B cell (primary cell): Measurements from ENCODE around the gene PHLDB2. TPM values are rescaled to one million over a fixed set of nuclear protein-coding genes. Genes with fewer than 3 reads are reported as not detected.

Source experiments
- ATAC-seq: fragments of 200-7000 bp; cut with Tn5 transposase; one replicate; pipeline ENCODE4 v1.10.0; 2021; ENCODE audit warnings: low read depth, mild to moderate bottlenecking, moderate number of reproducible peaks, moderate library complexity
- CTCF ChIA-PET: fragments of 350-600 bp; sonication (Branson Sonifier 250); formaldehyde crosslinking; loops from one replicate; lab custom pipeline; 2021; ENCODE audit warnings: antibody characterized with exemption, inconsistent platforms; lab: Charles Lee
- POLR2A ChIA-PET: fragments of 350-600 bp; sonication (Branson Sonifier 250); formaldehyde crosslinking; loops from one replicate; lab custom pipeline; 2021; ENCODE audit warnings: antibody characterized with exemption; lab: Charles Lee
- DNase-seq: peaks from one replicate; pipeline ENCODE4 v3.0.0; 2013
- H2AFZ ChIP-seq: 2 replicates; pipeline ENCODE4 v1.6.1; 2012; ENCODE audit warnings: mild to moderate bottlenecking, low read depth, low read length; ENCODE audit not compliant: insufficient read depth, poor library complexity, severe bottlenecking
- H3K27ac ChIP-seq, 2 donors: 1 replicate in 1 of 2; 2 replicates in 1 of 2; pipeline ENCODE4 v1.5.1; 2012 to 2013; ENCODE audit warnings: low read length in 2 of 2, mild to moderate bottlenecking in 2 of 2, moderate library complexity in 1 of 2
- H3K27me3 ChIP-seq, 4 experiments: fragments of 200-600 bp in 1 of 4; sonication (generic) in 1 of 4; replicated peaks in 1 of 4; 1 replicate in 2 of 4; 2 replicates in 2 of 4; pipeline versions ENCODE4 v1.6.1 to v1.7.0; 2013 to 2016; ENCODE audit warnings: low read length in 3 of 4, mild to moderate bottlenecking in 2 of 4, mixed read lengths in 1 of 4, moderate library complexity in 1 of 4; ENCODE audit not compliant: insufficient read depth in 4 of 4, control insufficient read depth in 3 of 4; ENCODE audit errors: control extremely low read depth in 1 of 4
- H3K36me3 ChIP-seq, 2 experiments: replicated peaks in 1 of 2; 1 replicate in 1 of 2; 2 replicates in 1 of 2; pipeline versions ENCODE4 v1.6.1 to v1.7.1; 2013; ENCODE audit warnings: low read length in 1 of 2; ENCODE audit not compliant: insufficient read depth in 2 of 2, control insufficient read depth in 1 of 2; ENCODE audit errors: control extremely low read depth in 1 of 2, extremely low read depth in 1 of 2
- H3K4me1 ChIP-seq, 2 donors: fragments of 200-600 bp in 1 of 2; sonication (generic) in 1 of 2; 1 replicate in 1 of 2; 2 replicates in 1 of 2; pipeline versions ENCODE4 v1.5.1 to v1.6.1; 2013 to 2017; ENCODE audit warnings: low read length in 2 of 2; ENCODE audit not compliant: control insufficient read depth in 2 of 2, insufficient read depth in 2 of 2
- H3K4me2 ChIP-seq: replicated peaks from 2 replicates; pipeline ENCODE3; 2012; ENCODE audit warnings: mild to moderate bottlenecking, low read depth, low read length; ENCODE audit not compliant: poor library complexity, severe bottlenecking
- H3K4me3 ChIP-seq, 5 experiments: fragments of 200-600 bp in 1 of 5; sonication (generic) in 1 of 5; 1 replicate in 3 of 5; 2 replicates in 2 of 5; pipeline versions ENCODE4 v1.5.1 to v1.7.0; 2011 to 2016; ENCODE audit warnings: low read length in 4 of 5, mild to moderate bottlenecking in 4 of 5, low read depth in 2 of 5, control low read depth in 1 of 5, moderate library complexity in 1 of 5; ENCODE audit not compliant: insufficient read depth in 1 of 5; ENCODE audit errors: control extremely low read depth in 1 of 5, extremely low read depth in 1 of 5
- H3K79me2 ChIP-seq: fragments of 200-600 bp; sonication (generic); one replicate; pipeline ENCODE4 v1.6.0; 2016; ENCODE audit warnings: low read length; ENCODE audit not compliant: control insufficient read depth, insufficient read depth
- H3K9ac ChIP-seq: fragments of 200-600 bp; sonication (generic); 2 replicates; pipeline ENCODE4 v1.6.1; 2017; ENCODE audit warnings: mild to moderate bottlenecking, low read length, moderate library complexity
- H3K9me3 ChIP-seq, 3 donors: one replicate each; pipeline versions ENCODE4 v1.6.1 to v1.7.1; 2013; ENCODE audit warnings: low read length in 2 of 3; ENCODE audit not compliant: control insufficient read depth in 2 of 3, insufficient read depth in 1 of 3; ENCODE audit errors: control extremely low read depth in 1 of 3
- H4K20me1 ChIP-seq: 2 replicates; pipeline ENCODE4 v1.6.0; 2012; ENCODE audit warnings: mild to moderate bottlenecking, low read length; ENCODE audit not compliant: insufficient read depth, control insufficient read depth, poor library complexity, severe bottlenecking
- H3K27ac Mint-ChIP-seq: one replicate; pipeline ENCODE4 v1.8.0; 2021; ENCODE audit warnings: mixed read lengths
- H3K27me3 Mint-ChIP-seq: one replicate; pipeline ENCODE4 v1.8.0; 2021; ENCODE audit warnings: mixed read lengths
- H3K4me1 Mint-ChIP-seq: one replicate; pipeline ENCODE4 v1.8.0; 2021; ENCODE audit warnings: mixed read lengths
- H3K4me3 Mint-ChIP-seq: one replicate; pipeline ENCODE4 v1.8.0; 2021; ENCODE audit warnings: mixed read lengths
- H3K9me3 Mint-ChIP-seq: one replicate; pipeline ENCODE4 v1.8.0; 2022; ENCODE audit warnings: mixed read lengths; ENCODE audit not compliant: insufficient read depth
- EZH2 ChIP-seq: IDR thresholded peaks from 2 replicates; pipeline ENCODE4 v1.6.1; 2012; ENCODE audit warnings: borderline replicate concordance, low read depth, mild to moderate bottlenecking, moderate library complexity, low read length; ENCODE audit not compliant: insufficient read depth, poor library complexity, severe bottlenecking
- WGBS: methylation state at CpG from one replicate; pipeline ENCODE4 v1.1.5; 2013; ENCODE audit warnings: missing lambda C conversion rate; ENCODE audit not compliant: insufficient coverage; 5-methylcytosine and 5-hydroxymethylcytosine counted together
- intact Hi-C: fragments of 100-400 bp; cut with micrococcal nuclease; formaldehyde crosslinking; loops from one replicate; pipeline ENCODE4 v1.10.0; 2022
- polyA plus RNA-seq: library from polyadenylated mRNA; depleted of rRNA; stranded (reverse); fragments of >200 nt; gene quantifications from 2 replicates; pipeline ENCODE4 v1.2.3, GENCODE V29; 2012
- total RNA-seq, 2 donors: library from RNA; stranded (reverse); fragments of 120-200 nt in 1 of 2; gene quantifications; 1 replicate in 1 of 2; 2 replicates in 1 of 2; pipeline versions ENCODE4 v1.2.3 to v1.2.4, GENCODE V29; 2013 to 2022
- TF ChIP-seq, protein P1 (sequence below): fragments of 200-600 bp; IDR thresholded peaks from one replicate; pipeline ENCODE4 v1.8.0; 2022; ENCODE audit warnings: antibody characterized with exemption, mild to moderate bottlenecking

PHLDB2 gene
- total and polyA plus RNA-seq, 2 donors (not counting 1 experiment from before 2014, with no cell fraction given): 1.3 to 6.3 TPM

DNA sequence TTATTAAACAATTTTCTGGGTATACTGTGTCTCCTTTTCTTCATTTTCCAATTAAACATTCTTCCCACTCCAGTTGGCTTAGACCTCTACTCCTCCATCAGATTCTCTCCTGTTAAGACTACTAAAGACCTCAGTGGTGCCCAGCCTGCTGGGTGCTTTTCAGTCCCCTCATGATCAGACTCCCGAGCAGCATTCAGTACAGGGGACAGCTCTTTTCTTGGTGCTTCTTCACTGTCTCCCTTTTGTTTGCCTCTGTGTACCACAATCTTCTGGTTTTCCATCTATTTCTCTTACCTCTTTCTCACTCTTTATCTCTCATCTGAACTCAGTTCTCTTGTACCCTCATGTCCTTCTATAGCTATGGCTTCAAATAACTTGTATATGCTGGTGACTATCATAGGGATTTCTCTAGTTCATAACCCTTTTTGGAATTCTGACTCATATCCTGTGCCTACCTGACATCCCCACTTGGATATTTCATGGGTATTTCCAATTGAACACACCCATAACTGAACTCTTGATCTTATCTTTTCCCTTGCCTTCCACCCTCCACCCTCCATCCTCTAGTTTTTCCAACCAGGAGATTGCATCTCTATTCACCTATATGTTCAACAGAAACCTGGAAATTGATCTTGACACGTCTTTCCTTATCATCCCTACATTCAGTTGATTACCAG, 64.2 kb downstream of the PHLDB2 start:
- intact Hi-C loops: no loop called here
- no peak overlapping the region for H3K9ac ChIP-seq
- H3K27me3 ChIP-seq: no peaks in the 10 kb centered on the region
- H4K20me1 ChIP-seq: no peaks in the 10 kb centered on the region
- H3K27ac ChIP-seq: no peak overlapping the region
- H3K9me3 ChIP-seq: no peaks in the 10 kb centered on the region
- Mint-ChIP-seq H3K27ac (no peak overlapping the region), H3K4me1 (no peaks in the 10 kb centered on the region), H3K9me3 (no peaks in the 10 kb centered on the region), H3K27me3 (no peaks in the 10 kb centered on the region), H3K4me3 (no peak overlapping the region)
- no peak for TF ChIP-seq EZH2
- TF ChIP-seq, protein P1, sequence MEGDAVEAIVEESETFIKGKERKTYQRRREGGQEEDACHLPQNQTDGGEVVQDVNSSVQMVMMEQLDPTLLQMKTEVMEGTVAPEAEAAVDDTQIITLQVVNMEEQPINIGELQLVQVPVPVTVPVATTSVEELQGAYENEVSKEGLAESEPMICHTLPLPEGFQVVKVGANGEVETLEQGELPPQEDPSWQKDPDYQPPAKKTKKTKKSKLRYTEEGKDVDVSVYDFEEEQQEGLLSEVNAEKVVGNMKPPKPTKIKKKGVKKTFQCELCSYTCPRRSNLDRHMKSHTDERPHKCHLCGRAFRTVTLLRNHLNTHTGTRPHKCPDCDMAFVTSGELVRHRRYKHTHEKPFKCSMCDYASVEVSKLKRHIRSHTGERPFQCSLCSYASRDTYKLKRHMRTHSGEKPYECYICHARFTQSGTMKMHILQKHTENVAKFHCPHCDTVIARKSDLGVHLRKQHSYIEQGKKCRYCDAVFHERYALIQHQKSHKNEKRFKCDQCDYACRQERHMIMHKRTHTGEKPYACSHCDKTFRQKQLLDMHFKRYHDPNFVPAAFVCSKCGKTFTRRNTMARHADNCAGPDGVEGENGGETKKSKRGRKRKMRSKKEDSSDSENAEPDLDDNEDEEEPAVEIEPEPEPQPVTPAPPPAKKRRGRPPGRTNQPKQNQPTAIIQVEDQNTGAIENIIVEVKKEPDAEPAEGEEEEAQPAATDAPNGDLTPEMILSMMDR: no peak
- H3K36me3 ChIP-seq: peaks cover 0 to 5% of the 10 kb centered on the region in 2 experiments
- no peak overlapping the region for H2AFZ ChIP-seq
- 32% methylated on average over 2 of the region's 2 CpGs for WGBS
- H3K4me3 ChIP-seq: no peak overlapping the region
- ChIA-PET POLR2A (no interaction called here), CTCF (no interaction called here)
- no peak overlapping the region for H3K4me2 ChIP-seq
- H3K4me1 ChIP-seq: no peaks in the 10 kb centered on the region
- no peak for ATAC-seq
- no peak for DNase-seq
- H3K79me2 ChIP-seq: no peaks in the 10 kb centered on the region

DNA sequence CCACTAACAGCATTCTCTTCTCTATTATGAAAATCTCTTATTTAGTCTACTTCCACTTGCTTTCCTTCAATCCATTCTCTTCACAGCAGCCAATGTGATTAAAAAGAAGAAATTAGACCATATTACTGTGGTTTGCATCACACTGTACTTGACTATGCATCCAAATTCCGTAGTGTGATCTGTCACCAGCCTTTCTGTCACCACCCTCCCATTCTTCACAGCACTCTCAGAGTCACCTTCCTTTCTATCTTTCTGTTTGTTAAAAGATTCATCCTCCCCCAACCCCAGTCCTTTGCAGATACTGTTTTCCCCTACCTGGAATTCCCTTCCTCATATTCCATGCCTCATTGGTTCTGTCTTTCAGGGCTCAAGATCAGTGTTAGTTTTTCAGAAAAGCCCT, 64.7 kb downstream of the PHLDB2 start:
- DNase-seq: no peak
- H3K4me3 Mint-ChIP-seq: no peak overlapping the region
- no peak overlapping the region for H3K4me2 ChIP-seq
- H3K9me3 Mint-ChIP-seq: no peaks in the 10 kb centered on the region
- H3K36me3 ChIP-seq: peaks cover 0 to 5% of the 10 kb centered on the region in 2 experiments
- ChIA-PET POLR2A (no interaction called here), CTCF (no interaction called here)
- H3K9ac ChIP-seq: no peak overlapping the region
- H3K4me3 ChIP-seq: no peak overlapping the region
- no peaks in the 10 kb centered on the region for H3K4me1 Mint-ChIP-seq
- H3K27ac Mint-ChIP-seq: no peak overlapping the region
- H3K27ac ChIP-seq: no peak overlapping the region
- no peaks in the 10 kb centered on the region for H3K9me3 ChIP-seq
- H3K4me1 ChIP-seq: no peaks in the 10 kb centered on the region
- H4K20me1 ChIP-seq: no peaks in the 10 kb centered on the region
- no peaks in the 10 kb centered on the region for H3K79me2 ChIP-seq
- TF ChIP-seq, protein P1: no peak
- no peak for TF ChIP-seq EZH2
- no peak for ATAC-seq
- no CpG with 5 or more reads among the region's 1 CpG for WGBS
- intact Hi-C loops: no loop called here
- H2AFZ ChIP-seq: no peak overlapping the region
- no peaks in the 10 kb centered on the region for H3K27me3 Mint-ChIP-seq
- H3K27me3 ChIP-seq: no peaks in the 10 kb centered on the region
